Measurements from ENCODE around the gene CYFIP1.

The CYFIP1 gene

GRCh38 chr15:22915866-22916515, 64.2 kb downstream of the CYFIP1 start:
- DNase-seq: no peak

GRCh38 chr15:22913646-22914380, 66.4 kb downstream of the CYFIP1 start:
- no peak for DNase-seq

GRCh38 chr15:22912256-22912655, 67.9 kb downstream of the CYFIP1 start:
- DNase-seq: no peak

- no peak for DNase-seq
Measured at GRCh38 chr15:22911306-22911705, 68.9 kb downstream of the CYFIP1 start.

GRCh38 chr15:22908830-22909229, 71.3 kb downstream of the CYFIP1 start:
- DNase-seq: no peak

- no peak for DNase-seq
Measured at GRCh38 chr15:22907161-22907950, 72.8 kb downstream of the CYFIP1 start.

GRCh38 chr15:22904736-22905135, 75.4 kb downstream of the CYFIP1 start:
- no peak for DNase-seq

GRCh38 chr15:22903961-22904534, 76.1 kb downstream of the CYFIP1 start:
- no peak for DNase-seq

- no peak for DNase-seq
Measured at GRCh38 chr15:22903427-22903826, 76.7 kb downstream of the CYFIP1 start.

- no peak for DNase-seq
Measured at GRCh38 chr15:22902981-22903380, 77.2 kb downstream of the CYFIP1 start.

- DNase-seq: no peak
Measured at GRCh38 chr15:22902578-22902977, 77.6 kb downstream of the CYFIP1 start.

GRCh38 chr15:22902046-22902445, 78.1 kb downstream of the CYFIP1 start:
- DNase-seq: no peak

GRCh38 chr15:22895465-22896190, 84.5 kb downstream of the CYFIP1 start:
- DNase-seq: no peak

GRCh38 chr15:22893881-22894280, 86.3 kb downstream of the CYFIP1 start:
- no peak for DNase-seq

GRCh38 chr15:22893081-22893480, 87.1 kb downstream of the CYFIP1 start:
- no peak for DNase-seq

GRCh38 chr15:22892333-22892732, 87.8 kb downstream of the CYFIP1 start:
- no peak for DNase-seq

- DNase-seq: no peak
Measured at GRCh38 chr15:22891426-22892210, 88.5 kb downstream of the CYFIP1 start.

GRCh38 chr15:22890296-22890695, 89.9 kb downstream of the CYFIP1 start:
- no peak for DNase-seq

GRCh38 chr15:22889146-22889818, 90.9 kb downstream of the CYFIP1 start:
- no peak for DNase-seq

- no peak for DNase-seq
Measured at GRCh38 chr15:22888120-22888859, 91.9 kb downstream of the CYFIP1 start.
